OCI-LY3 (cell line): Measurements from ENCODE around the gene PRTFDC1.

Experiments used
- H2AFZ ChIP-seq: fragments of 200-600, 300-600 bp; shearing (Covaris generic); 2 replicates; pipeline ENCODE4 v1.6.0; 2014; ENCODE audit warnings: antibody characterized with exemption, low read depth, low read length
- H3K27ac ChIP-seq: fragments of 200-600, 300-600 bp; sonication (generic); 2 replicates; pipeline ENCODE4 v1.5.1; 2014; ENCODE audit warnings: mild to moderate bottlenecking, low read length, moderate library complexity, mixed read lengths
- H3K27me3 ChIP-seq: fragments of 200-600, 300-600 bp; sonication (generic); 2 replicates; pipeline ENCODE4 v1.6.1; 2014; ENCODE audit warnings: low read depth, low read length, mixed read lengths
- H3K36me3 ChIP-seq: fragments of 200-600, 300-600 bp; sonication (generic); replicated peaks from 2 replicates; pipeline ENCODE3; 2014; ENCODE audit warnings: low read depth, low read length, mixed read lengths
- H3K4me1 ChIP-seq: fragments of 300-600, 200-600 bp; sonication (generic); 2 replicates; pipeline ENCODE4 v1.6.1; 2014; ENCODE audit warnings: low read length, mixed read lengths
- H3K4me2 ChIP-seq: fragments of 200-600, 300-600 bp; sonication (generic); 2 replicates; pipeline ENCODE4 v1.6.1; 2014; ENCODE audit warnings: low read length, mixed read lengths
- H3K4me3 ChIP-seq: fragments of 300-600, 200-600 bp; sonication (generic); 2 replicates; pipeline ENCODE4 v1.5.1; 2014; ENCODE audit warnings: antibody characterized with exemption, mild to moderate bottlenecking, low read length, moderate library complexity
- H3K79me2 ChIP-seq: fragments of 300-600, 200-600 bp; shearing (Covaris generic); 2 replicates; pipeline ENCODE4 v1.6.1; 2014; ENCODE audit warnings: mild to moderate bottlenecking, low read length, mixed read lengths
- H3K9ac ChIP-seq: fragments of 300-600, 200-600 bp; shearing (Covaris generic); 2 replicates; pipeline ENCODE4 v1.6.0; 2014; ENCODE audit warnings: mild to moderate bottlenecking, low read length, moderate library complexity
- H3K9me3 ChIP-seq: fragments of 200-600, 300-600 bp; shearing (Covaris generic); 2 replicates; pipeline ENCODE4 v1.6.1; 2014; ENCODE audit warnings: low read length, mixed read lengths; ENCODE audit not compliant: insufficient read depth
- H4K20me1 ChIP-seq: fragments of 200-600, 300-600 bp; sonication (generic); 2 replicates; pipeline ENCODE4 v1.6.1; 2016; ENCODE audit warnings: low read length, mixed read lengths; ENCODE audit not compliant: insufficient read depth
- EZH2phosphoT487 ChIP-seq: fragments of 200-600 bp; shearing (Covaris generic); IDR thresholded peaks from 2 replicates; pipeline ENCODE4 v1.6.1; 2018; ENCODE audit warnings: antibody characterized with exemption, mixed run types, low read depth
- TF ChIP-seq, protein P1 (sequence below): fragments of 200-600, 300-600 bp; sonication (generic); IDR thresholded peaks from 2 replicates; pipeline ENCODE4 v1.5.1; 2014; ENCODE audit warnings: antibody characterized with exemption, low read length, low read depth

Gene PRTFDC1

DNA sequence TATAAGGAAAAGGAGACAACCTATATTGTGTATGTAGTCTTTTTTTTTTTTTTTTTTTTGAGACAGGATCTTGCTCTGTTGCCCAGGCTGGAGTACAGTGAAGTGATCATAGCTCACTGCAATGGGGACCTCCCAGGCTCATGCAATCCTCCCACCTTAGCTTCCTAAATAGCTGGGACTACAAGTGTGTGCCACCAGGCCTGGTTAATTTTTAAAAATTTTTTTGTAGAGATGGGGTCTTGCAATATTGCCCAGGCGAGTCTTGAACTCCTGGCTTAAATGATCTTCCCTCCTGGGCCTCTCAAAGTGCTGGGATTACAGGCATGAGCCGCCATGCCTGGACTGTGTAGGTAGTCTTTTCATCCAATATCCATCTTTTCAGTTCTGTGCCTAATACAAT lies 150.0 kb downstream of the PRTFDC1 start:
- Histone ChIP-seq H3K27me3 (no peaks in the 10 kb centered on the region), H3K4me3 (no peak overlapping the region), H2AFZ (no peak overlapping the region), H3K4me1 (no peaks in the 10 kb centered on the region), H3K9ac (no peak overlapping the region), H3K9me3 (no peaks in the 10 kb centered on the region), H4K20me1 (no peaks in the 10 kb centered on the region), H3K4me2 (no peak overlapping the region), H3K79me2 (no peaks in the 10 kb centered on the region), H3K27ac (no peak overlapping the region), H3K36me3 (no peaks in the 10 kb centered on the region)
- TF ChIP-seq, protein P1, sequence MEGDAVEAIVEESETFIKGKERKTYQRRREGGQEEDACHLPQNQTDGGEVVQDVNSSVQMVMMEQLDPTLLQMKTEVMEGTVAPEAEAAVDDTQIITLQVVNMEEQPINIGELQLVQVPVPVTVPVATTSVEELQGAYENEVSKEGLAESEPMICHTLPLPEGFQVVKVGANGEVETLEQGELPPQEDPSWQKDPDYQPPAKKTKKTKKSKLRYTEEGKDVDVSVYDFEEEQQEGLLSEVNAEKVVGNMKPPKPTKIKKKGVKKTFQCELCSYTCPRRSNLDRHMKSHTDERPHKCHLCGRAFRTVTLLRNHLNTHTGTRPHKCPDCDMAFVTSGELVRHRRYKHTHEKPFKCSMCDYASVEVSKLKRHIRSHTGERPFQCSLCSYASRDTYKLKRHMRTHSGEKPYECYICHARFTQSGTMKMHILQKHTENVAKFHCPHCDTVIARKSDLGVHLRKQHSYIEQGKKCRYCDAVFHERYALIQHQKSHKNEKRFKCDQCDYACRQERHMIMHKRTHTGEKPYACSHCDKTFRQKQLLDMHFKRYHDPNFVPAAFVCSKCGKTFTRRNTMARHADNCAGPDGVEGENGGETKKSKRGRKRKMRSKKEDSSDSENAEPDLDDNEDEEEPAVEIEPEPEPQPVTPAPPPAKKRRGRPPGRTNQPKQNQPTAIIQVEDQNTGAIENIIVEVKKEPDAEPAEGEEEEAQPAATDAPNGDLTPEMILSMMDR, result no peak
- TF ChIP-seq EZH2phosphoT487, result no peak

DNA sequence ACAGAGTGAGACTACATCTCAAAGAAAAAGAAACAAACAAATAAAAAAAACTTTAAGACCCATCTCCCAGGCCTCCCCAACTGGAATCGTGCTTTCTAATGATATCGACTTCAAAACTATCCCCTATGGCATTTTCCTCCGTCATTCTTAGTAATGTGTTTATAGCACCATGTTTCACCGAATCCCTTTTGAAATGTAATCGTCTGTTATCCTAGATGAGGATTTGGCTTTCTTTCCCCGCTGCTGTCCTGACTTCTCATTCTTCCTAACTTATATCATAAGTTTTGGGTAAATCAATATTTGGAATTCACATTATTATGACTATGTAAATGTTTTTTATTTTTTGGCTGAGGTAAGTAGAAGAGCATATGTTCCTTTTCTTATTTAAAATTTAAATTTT lies 151.5 kb downstream of the PRTFDC1 start:
- TF ChIP-seq, protein P1, result no peak
- TF ChIP-seq EZH2phosphoT487, result no peak
- no peak overlapping the region for H3K27ac ChIP-seq

More for the DNA sequence above, 151.5 kb downstream of the PRTFDC1 start:
- no peaks in the 10 kb centered on the region for H3K4me1 ChIP-seq
- H4K20me1 ChIP-seq, result no peaks in the 10 kb centered on the region
- no peaks in the 10 kb centered on the region for H3K27me3 ChIP-seq
- no peak overlapping the region for H2AFZ ChIP-seq
- no peaks in the 10 kb centered on the region for H3K36me3 ChIP-seq
- no peak overlapping the region for H3K4me2 ChIP-seq
- no peaks in the 10 kb centered on the region for H3K9me3 ChIP-seq
- H3K9ac ChIP-seq, result no peak overlapping the region
- H3K4me3 ChIP-seq, result no peak overlapping the region
- H3K79me2 ChIP-seq, result no peaks in the 10 kb centered on the region
